Caco-2 (cell line): Measurements from ENCODE around the gene PCAT6. TPM values are rescaled to one million over a fixed set of nuclear protein-coding genes. Genes with fewer than 3 reads are reported as not detected.

ENCODE experiments used
- BruUV-seq: library from RNA; stranded (reverse); fragments of 400-500 nt; replicated peaks from 2 replicates; lab custom pipeline; 2021; lab: Mats Ljungman, UMichigan
- CTCF ChIA-PET: fragments of 300-600 bp; sonication (Branson Sonifier 250); formaldehyde crosslinking; loops from one replicate; lab custom pipeline; 2022; ENCODE audit warnings: antibody characterized with exemption; lab: Charles Lee
- POLR2A ChIA-PET: fragments of 300-600 bp; sonication (Branson Sonifier 250); formaldehyde crosslinking; loops from one replicate; lab custom pipeline; 2022; ENCODE audit warnings: antibody characterized with exemption; lab: Charles Lee
- DNase-seq, 2 experiments: peaks; one replicate each; pipeline versions ENCODE4 v3.0.0 to v3.0.0-alpha.2; 2020 to 2022
- H3K27me3 ChIP-seq: replicated peaks from 2 replicates; pipeline ENCODE4 v1.6.0; 2011; ENCODE audit warnings: low read length; ENCODE audit not compliant: control insufficient read depth, insufficient read depth
- H3K36me3 ChIP-seq: 2 replicates; pipeline ENCODE4 v1.5.1; 2011; ENCODE audit warnings: low read length; ENCODE audit not compliant: control insufficient read depth, insufficient read depth
- H3K4me1 ChIP-seq: fragments of 250-450 bp; sonication (Bioruptor Pico); 2 replicates; pipeline ENCODE4 v1.5.1; 2020; ENCODE audit warnings: mild to moderate bottlenecking
- H3K4me3 ChIP-seq: 2 replicates; pipeline ENCODE4 v1.5.1; 2011; ENCODE audit warnings: low read depth, mild to moderate bottlenecking, control low read depth, low read length
- H3K9me3 ChIP-seq: fragments of 250-450 bp; sonication (Bioruptor Pico); 2 replicates; pipeline ENCODE4 v1.5.1; 2020; ENCODE audit warnings: mild to moderate bottlenecking, moderate library complexity
- H3K27ac Mint-ChIP-seq: one replicate; pipeline ENCODE4 v1.8.0; 2022; ENCODE audit warnings: mixed read lengths; ENCODE audit not compliant: unreplicated experiment
- H3K27me3 Mint-ChIP-seq: one replicate; pipeline ENCODE4 v1.8.0; 2022; ENCODE audit warnings: mixed read lengths; ENCODE audit not compliant: insufficient read depth, unreplicated experiment
- H3K36me3 Mint-ChIP-seq: one replicate; pipeline ENCODE4 v1.8.0; 2022; ENCODE audit warnings: mild to moderate bottlenecking, mixed read lengths; ENCODE audit not compliant: insufficient read depth, unreplicated experiment
- H3K4me1 Mint-ChIP-seq: one replicate; pipeline ENCODE4 v1.8.0; 2022; ENCODE audit warnings: low read depth, mixed read lengths; ENCODE audit not compliant: unreplicated experiment
- H3K4me3 Mint-ChIP-seq: one replicate; pipeline ENCODE4 v1.8.0; 2022; ENCODE audit warnings: mild to moderate bottlenecking, moderate library complexity, mixed read lengths; ENCODE audit not compliant: unreplicated experiment
- H3K9me3 Mint-ChIP-seq: one replicate; pipeline ENCODE4 v1.8.0; 2022; ENCODE audit warnings: mixed read lengths; ENCODE audit not compliant: unreplicated experiment
- CTCF ChIP-seq, 2 experiments: fragments of 200-600 bp in 1 of 2; IDR thresholded peaks; 1 replicate in 1 of 2; 2 replicates in 1 of 2; pipeline versions ENCODE4 v1.5.1 to v1.8.0; 2011 to 2022; ENCODE audit warnings: antibody characterized with exemption in 1 of 2, control low read depth in 1 of 2, inconsistent platforms in 1 of 2, low read depth in 1 of 2, low read length in 1 of 2, mild to moderate bottlenecking in 1 of 2, moderate library complexity in 1 of 2; ENCODE audit not compliant: insufficient read depth in 1 of 2, severe bottlenecking in 1 of 2, unreplicated experiment in 1 of 2
- intact Hi-C: fragments of 100-400 bp; cut with micrococcal nuclease; formaldehyde crosslinking; loops from one replicate; pipeline ENCODE4 v1.10.0; 2022; ENCODE audit not compliant: unreplicated experiment
- total RNA-seq: library from RNA; stranded (reverse); gene quantifications from 2 replicates; pipeline ENCODE4 v1.2.3, GENCODE V29; 2022

The PCAT6 gene
- total RNA-seq, 1 experiment from 2014 or later, result not detected

- no peak overlapping the region for H3K4me3 Mint-ChIP-seq
- Histone ChIP-seq H3K4me1 (peaks cover 4% of the 10 kb centered on the region), H3K27me3 (no peaks in the 10 kb centered on the region), H3K9me3 (no peaks in the 10 kb centered on the region), H3K4me3 (no peak overlapping the region), H3K36me3 (no peaks in the 10 kb centered on the region)
- intact Hi-C loops, result no loop called here
- no peak overlapping the region for H3K27ac Mint-ChIP-seq
- no peak for TF ChIP-seq CTCF (IDR thresholded peaks at IDR 0.05; ENCODE audit: insufficient read depth in 1 of 2, low read depth in 1 of 2, low read length in 1 of 2, severe bottlenecking in 1 of 2, unreplicated experiment in 1 of 2)
- CTCF ChIA-PET, result interaction anchor here (0.6 kb wide), 1 partner anchor 122 kb away, joined by 3 read pairs; no protein-coding TSS in a partner anchor
- H3K9me3 Mint-ChIP-seq, result no peaks in the 10 kb centered on the region
- no peaks in the 10 kb centered on the region for H3K36me3 Mint-ChIP-seq
- POLR2A ChIA-PET, result interaction anchor here (0.6 kb wide), 1 partner anchor 471 kb away, joined by 4 read pairs; no protein-coding TSS in a partner anchor
- H3K4me1 Mint-ChIP-seq, result peaks cover 7% of the 10 kb centered on the region
- no TSS peak for BruUV-seq
- no peaks in the 10 kb centered on the region for H3K27me3 Mint-ChIP-seq
- DNase-seq, result no peak
Observed at GRCh38 chr1:202802998-202803932, 7.5 kb upstream of the PCAT6 start.

- ChIA-PET CTCF (interaction anchor here (0.6 kb wide), 1 partner anchor 121 kb away, joined by 3 read pairs; no protein-coding TSS in a partner anchor), POLR2A (no interaction called here)
- intact Hi-C loops, result no loop called here
- Mint-ChIP-seq H3K36me3 (no peaks in the 10 kb centered on the region), H3K4me1 (peaks cover 15% of the 10 kb centered on the region), H3K27ac (no peak overlapping the region), H3K4me3 (no peak overlapping the region), H3K9me3 (no peaks in the 10 kb centered on the region), H3K27me3 (no peaks in the 10 kb centered on the region)
- no peak for DNase-seq
- H3K9me3 ChIP-seq, result no peaks in the 10 kb centered on the region
- no TSS peak for BruUV-seq
- no peak overlapping the region for H3K4me3 ChIP-seq
- TF ChIP-seq CTCF (IDR thresholded peaks at IDR 0.05; ENCODE audit: insufficient read depth in 1 of 2, low read depth in 1 of 2, low read length in 1 of 2, severe bottlenecking in 1 of 2, unreplicated experiment in 1 of 2), result no peak
- no peaks in the 10 kb centered on the region for H3K27me3 ChIP-seq
- peaks cover 9% of the 10 kb centered on the region for H3K4me1 ChIP-seq
- H3K36me3 ChIP-seq, result no peaks in the 10 kb centered on the region
Observed at GRCh38 chr1:202804126-202804525, 6.6 kb upstream of the PCAT6 start.

GRCh38 chr1:202805886-202806844, 4.6 kb upstream of the PCAT6 start:
- H3K27me3 Mint-ChIP-seq, result no peaks in the 10 kb centered on the region
- intact Hi-C loops, result no loop called here
- peaks cover 9% of the 10 kb centered on the region for H3K4me1 ChIP-seq
- H3K36me3 ChIP-seq, result no peaks in the 10 kb centered on the region
- H3K36me3 Mint-ChIP-seq, result peaks cover 9% of the 10 kb centered on the region
- ChIA-PET POLR2A (no interaction called here), CTCF (no interaction called here)
- H3K4me1 Mint-ChIP-seq, result peaks cover 29% of the 10 kb centered on the region
- peak overlapping the region; percentile 89 for H3K4me3 Mint-ChIP-seq
- H3K9me3 Mint-ChIP-seq, result no peaks in the 10 kb centered on the region
- peak overlapping the region; percentile 80 for H3K4me3 ChIP-seq
- no peak for TF ChIP-seq CTCF (IDR thresholded peaks at IDR 0.05; ENCODE audit: insufficient read depth in 1 of 2, low read depth in 1 of 2, low read length in 1 of 2, severe bottlenecking in 1 of 2, unreplicated experiment in 1 of 2)
- H3K9me3 ChIP-seq, result no peaks in the 10 kb centered on the region
- H3K27ac Mint-ChIP-seq, result peak overlapping the region; percentile 74
- DNase-seq, result no peak
- H3K27me3 ChIP-seq, result no peaks in the 10 kb centered on the region
- TSS peak; percentile 23 for BruUV-seq
